HFF-Myc (cell line): ENCODE results near the gene LEMD1.
A peak's percentile ranks its signal among the peaks of the same experiment; 100 is the strongest.

ENCODE experiments used
- DNase-seq: peaks from one replicate; pipeline ENCODE4 v3.0.0-alpha.2; 2011; ENCODE audit warnings: low read depth; ENCODE audit errors: extremely low read depth
- H3K4me3 ChIP-seq: replicated peaks from 2 replicates; pipeline ENCODE4 v1.5.1; 2011; ENCODE audit warnings: low read depth, mild to moderate bottlenecking, control low read depth, low read length
- TF ChIP-seq, protein P1 (sequence below): IDR thresholded peaks from 2 replicates; pipeline ENCODE4 v1.5.1; 2012; ENCODE audit warnings: mild to moderate bottlenecking, low read depth, low read length, control low read depth; ENCODE audit errors: missing control alignments

LEMD1 gene

DNA sequence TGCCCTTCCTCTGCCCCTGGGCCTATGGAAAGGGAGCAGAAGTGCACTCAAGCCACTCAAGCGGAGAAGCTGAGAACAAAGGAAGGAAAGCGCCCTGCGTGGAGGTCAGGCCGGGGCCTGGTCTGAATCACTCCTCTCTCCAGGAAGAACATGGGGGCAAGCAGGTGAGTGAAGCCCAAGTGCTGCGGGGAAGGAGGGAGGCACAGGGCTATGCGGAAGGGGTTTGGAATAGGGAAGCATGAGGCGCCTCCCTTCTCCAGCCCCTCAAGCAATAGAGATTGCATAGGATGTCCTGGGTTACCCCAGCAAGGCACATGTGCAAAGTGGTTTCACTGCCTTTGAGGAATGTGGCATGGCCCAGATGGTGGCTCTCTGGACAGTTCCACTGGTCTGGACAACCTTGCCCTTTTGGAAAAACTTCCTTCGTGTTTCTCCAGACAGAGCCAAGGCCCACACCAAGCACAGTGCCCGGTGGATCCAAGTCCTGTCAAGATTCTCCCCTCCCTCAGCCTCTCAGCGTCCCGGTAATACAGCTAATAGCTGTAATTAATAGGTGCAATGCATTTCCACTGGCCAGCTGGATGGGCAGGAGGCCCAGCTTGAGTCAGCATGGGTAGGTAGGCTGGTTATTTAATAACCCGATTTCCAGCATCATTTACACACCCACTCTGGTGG lies 20.3 kb upstream of the LEMD1 start:
- TF ChIP-seq, protein P1, sequence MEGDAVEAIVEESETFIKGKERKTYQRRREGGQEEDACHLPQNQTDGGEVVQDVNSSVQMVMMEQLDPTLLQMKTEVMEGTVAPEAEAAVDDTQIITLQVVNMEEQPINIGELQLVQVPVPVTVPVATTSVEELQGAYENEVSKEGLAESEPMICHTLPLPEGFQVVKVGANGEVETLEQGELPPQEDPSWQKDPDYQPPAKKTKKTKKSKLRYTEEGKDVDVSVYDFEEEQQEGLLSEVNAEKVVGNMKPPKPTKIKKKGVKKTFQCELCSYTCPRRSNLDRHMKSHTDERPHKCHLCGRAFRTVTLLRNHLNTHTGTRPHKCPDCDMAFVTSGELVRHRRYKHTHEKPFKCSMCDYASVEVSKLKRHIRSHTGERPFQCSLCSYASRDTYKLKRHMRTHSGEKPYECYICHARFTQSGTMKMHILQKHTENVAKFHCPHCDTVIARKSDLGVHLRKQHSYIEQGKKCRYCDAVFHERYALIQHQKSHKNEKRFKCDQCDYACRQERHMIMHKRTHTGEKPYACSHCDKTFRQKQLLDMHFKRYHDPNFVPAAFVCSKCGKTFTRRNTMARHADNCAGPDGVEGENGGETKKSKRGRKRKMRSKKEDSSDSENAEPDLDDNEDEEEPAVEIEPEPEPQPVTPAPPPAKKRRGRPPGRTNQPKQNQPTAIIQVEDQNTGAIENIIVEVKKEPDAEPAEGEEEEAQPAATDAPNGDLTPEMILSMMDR, result no peak
- DNase-seq, result no peak
- no peak overlapping the region for H3K4me3 ChIP-seq

DNA sequence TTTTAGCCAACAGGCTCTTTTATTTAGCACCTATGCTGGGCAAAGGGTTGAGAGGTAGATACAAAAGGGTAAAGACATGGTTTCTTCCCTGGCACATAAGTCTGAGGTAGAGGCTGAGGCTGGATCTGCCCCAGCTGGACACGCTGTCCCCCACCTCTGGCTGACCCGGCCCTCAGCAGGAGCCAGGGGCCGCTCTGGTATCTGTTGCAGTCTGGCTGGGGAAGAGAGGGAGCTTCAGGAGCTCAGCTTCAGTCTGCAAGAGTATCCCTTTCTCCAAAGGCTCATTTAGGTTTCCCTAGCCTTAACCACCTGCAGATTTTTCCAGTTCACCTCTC lies 19.8 kb upstream of the LEMD1 start:
- DNase-seq, result no peak
- TF ChIP-seq, protein P1, result no peak
- H3K4me3 ChIP-seq, result no peak overlapping the region

DNA sequence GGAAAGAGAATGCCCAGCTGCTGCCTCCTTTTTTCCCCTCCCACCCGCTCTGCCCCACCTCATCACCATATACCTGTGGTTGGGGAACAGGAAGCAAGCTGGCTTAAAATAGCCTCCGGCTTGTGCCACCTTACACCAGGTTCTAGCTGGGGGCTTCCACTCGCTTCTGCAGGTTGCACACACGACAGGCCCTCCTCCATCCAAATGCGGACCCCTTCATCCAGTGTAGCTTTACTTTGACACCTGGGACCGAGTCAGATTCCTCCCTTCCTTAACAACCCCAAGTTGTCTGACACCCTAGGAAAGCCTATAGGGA lies 19.4 kb upstream of the LEMD1 start:
- TF ChIP-seq, protein P1, result no peak
- no peak for DNase-seq
- no peak overlapping the region for H3K4me3 ChIP-seq

DNA sequence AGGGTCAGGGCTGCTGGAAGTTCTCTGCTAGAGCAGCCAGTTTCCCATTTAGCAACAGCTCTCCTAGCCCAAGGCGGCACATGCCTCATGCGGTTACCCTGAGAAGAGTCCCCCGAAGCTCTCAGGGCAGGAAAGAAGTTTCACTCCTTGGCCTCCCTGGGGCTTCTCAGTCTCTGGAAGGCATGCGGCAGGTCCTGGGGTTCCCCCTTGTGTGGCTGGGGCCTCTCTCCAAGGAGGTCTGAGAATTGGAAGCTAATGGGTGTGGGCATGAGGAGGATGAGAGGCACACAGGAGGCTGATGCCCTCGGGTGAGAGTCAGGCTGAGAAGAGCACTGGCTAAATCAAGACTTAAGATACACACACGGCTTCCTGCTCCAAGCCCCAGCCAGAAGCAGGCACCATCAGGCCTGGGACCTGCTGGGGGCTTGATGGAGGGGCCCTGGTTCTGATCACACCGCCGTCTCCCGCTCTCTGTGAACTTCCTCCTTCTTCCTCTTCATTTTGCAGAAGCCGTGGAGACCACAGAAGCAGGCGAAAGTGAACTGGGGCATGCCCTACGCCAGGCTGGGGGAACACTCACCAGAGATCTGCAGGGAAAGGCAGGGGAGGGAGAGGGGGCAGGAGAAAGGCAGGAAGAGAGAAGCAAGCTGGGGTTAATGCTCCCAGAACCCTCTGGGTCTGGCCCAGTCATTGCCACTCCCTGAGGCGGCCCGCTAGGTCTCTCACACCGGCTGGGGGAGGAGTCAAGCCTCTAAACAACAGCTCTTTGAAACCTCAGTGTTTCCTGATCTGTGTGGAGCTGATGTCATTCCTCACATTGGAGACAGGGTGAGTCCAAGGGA lies 18.8 kb upstream of the LEMD1 start:
- no peak overlapping the region for H3K4me3 ChIP-seq
- DNase-seq, result no peak
- TF ChIP-seq, protein P1, result no peak

DNA sequence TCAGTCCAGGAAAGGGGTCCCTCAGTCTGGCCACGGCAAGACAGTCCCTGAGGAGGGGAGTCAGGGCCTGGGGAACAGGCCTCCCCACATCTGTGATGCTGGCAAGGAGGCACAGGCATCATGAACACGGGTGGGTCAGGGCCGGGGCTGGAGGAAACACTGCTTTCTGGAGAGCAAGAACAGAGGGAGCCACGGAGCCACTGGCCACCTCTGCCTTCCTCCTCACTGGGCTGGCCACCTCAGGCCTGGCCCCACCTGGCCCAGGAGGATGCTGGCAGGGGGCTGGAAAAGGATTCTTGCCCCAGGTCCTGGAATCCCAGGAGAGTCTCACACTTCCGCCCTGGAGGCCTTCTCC lies 18.2 kb upstream of the LEMD1 start:
- no peak overlapping the region for H3K4me3 ChIP-seq
- no peak for DNase-seq
- TF ChIP-seq, protein P1, result no peak

DNA sequence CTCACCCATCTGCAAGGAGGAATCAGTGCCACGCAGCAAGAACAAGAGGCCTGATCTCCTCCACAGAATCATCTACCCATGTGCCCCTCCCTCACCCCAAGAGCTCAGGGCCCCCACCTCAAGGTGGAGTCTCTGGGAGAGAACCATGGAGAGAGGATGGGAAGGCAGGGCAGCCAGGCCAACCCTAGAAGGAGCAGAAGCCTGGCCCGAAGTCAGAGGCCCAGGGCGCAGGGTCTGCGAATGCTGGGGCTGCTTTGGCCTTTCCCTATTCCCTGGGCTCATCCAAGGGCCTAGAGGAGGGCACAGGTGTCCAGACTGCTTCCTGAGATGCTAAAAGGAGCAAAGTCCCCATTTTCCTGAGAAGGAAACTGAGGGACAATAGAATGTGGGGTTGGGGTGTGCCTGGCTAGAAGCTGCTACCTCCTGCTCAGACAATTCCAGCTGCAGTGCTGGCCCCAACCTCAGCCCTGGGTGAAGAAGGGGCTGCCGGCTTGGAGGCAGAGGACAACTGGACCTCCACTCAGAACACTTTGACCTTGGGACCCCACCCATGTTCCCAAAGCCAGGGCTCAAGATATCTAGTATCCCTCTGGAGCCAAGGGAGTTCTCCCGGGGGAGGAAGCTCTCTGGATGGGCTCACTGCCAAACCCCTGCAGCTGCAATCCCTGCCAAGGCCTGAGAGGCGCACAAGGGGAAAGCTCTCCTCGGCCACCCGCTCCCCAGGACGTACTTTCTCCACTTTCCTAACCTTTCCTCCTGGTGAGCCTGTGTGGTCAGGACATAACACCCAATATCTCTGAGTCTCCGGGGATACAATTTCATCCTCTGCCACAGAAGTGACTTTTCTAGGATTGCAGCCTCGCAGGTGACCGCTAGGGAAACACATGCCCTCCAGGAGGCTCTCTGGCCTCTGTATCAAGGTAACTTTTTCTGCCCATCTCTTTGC lies 16.6 kb upstream of the LEMD1 start:
- TF ChIP-seq, protein P1, result peak; percentile 60
- DNase-seq, result no peak
- no peak overlapping the region for H3K4me3 ChIP-seq
